GM19397 (cell line): ENCODE results near the gene USP20.

Experiments used
- ATAC-seq: cut with Tn5 transposase; IDR thresholded peaks from one replicate; pipeline ENCODE4 v1.9.1; 2021; ENCODE audit warnings: mild to moderate bottlenecking, moderate library complexity; ENCODE audit not compliant: unreplicated experiment

Gene USP20

GRCh38 chr9:129822898-129823541 is 12.2 kb upstream of the USP20 start:
- no peak for ATAC-seq

- ATAC-seq: no peak
Observed at GRCh38 chr9:129823542-129823934, 11.7 kb upstream of the USP20 start.

- peak; percentile 89 for ATAC-seq
Observed at GRCh38 chr9:129823935-129824601, 11.2 kb upstream of the USP20 start, which contains the start of gene TOR1A. TSS of gene TOR1A (minus strand) at chr9:129824136. CDS start at chr9:129824085, 51 bp downstream.

GRCh38 chr9:129826344-129826743 is 8.9 kb upstream of the USP20 start:
- ATAC-seq: no peak

- ATAC-seq: no peak
Observed at GRCh38 chr9:129826759-129827158, 8.5 kb upstream of the USP20 start.

- no peak for ATAC-seq
Observed at GRCh38 chr9:129828051-129828450, 7.2 kb upstream of the USP20 start.

- no peak for ATAC-seq
Observed at GRCh38 chr9:129828969-129829368, 6.3 kb upstream of the USP20 start.

- ATAC-seq: no peak
Observed at GRCh38 chr9:129832982-129833381, 2.3 kb upstream of the USP20 start.

- ATAC-seq: peak; percentile 14
Observed at GRCh38 chr9:129834489-129835127, 650 bp upstream of the USP20 start.

- ATAC-seq: peak; percentile 2
Observed at GRCh38 chr9:129835860-129836223, 584 bp downstream of the USP20 start.

GRCh38 chr9:129836311-129837007 is 1.2 kb downstream of the USP20 start:
- ATAC-seq: no peak

- ATAC-seq: no peak
Observed at GRCh38 chr9:129838707-129839259, 3.5 kb downstream of the USP20 start.

GRCh38 chr9:129839324-129840023 is 4.2 kb downstream of the USP20 start:
- no peak for ATAC-seq

- ATAC-seq: no peak
Observed at GRCh38 chr9:129840034-129840433, 4.8 kb downstream of the USP20 start.

GRCh38 chr9:129841071-129841470 is 5.8 kb downstream of the USP20 start:
- ATAC-seq: no peak

- ATAC-seq: no peak
Observed at GRCh38 chr9:129845373-129845772, 10.1 kb downstream of the USP20 start.

- ATAC-seq: no peak
Observed at GRCh38 chr9:129848712-129849441, 13.6 kb downstream of the USP20 start.

GRCh38 chr9:129849901-129850300 is 14.6 kb downstream of the USP20 start:
- no peak for ATAC-seq

- ATAC-seq: no peak
Observed at GRCh38 chr9:129850821-129851550, 15.7 kb downstream of the USP20 start.
